Measurements from ENCODE around the gene SOD3.

Gene SOD3

GRCh38 chr4:24806206-24806990 is 11.0 kb downstream of the SOD3 start:
- Mint-ChIP-seq H3K4me3 (no peak overlapping the region), H3K27ac (no peak overlapping the region), H3K27me3 (peaks cover 12% of the 10 kb centered on the region), H3K9me3 (no peaks in the 10 kb centered on the region), H3K4me1 (no peaks in the 10 kb centered on the region), H3K36me3 (no peaks in the 10 kb centered on the region)

GRCh38 chr4:24807611-24808010 is 12.2 kb downstream of the SOD3 start:
- Mint-ChIP-seq H3K9me3 (peaks cover 7% of the 10 kb centered on the region), H3K4me3 (no peak overlapping the region), H3K4me1 (no peaks in the 10 kb centered on the region), H3K36me3 (no peaks in the 10 kb centered on the region), H3K27me3 (peaks cover 7% of the 10 kb centered on the region), H3K27ac (no peak overlapping the region)

GRCh38 chr4:24808261-24808660 is 12.9 kb downstream of the SOD3 start:
- H3K27ac Mint-ChIP-seq, result no peak overlapping the region
- H3K27me3 Mint-ChIP-seq, result peaks cover 4% of the 10 kb centered on the region
- no peak overlapping the region for H3K4me3 Mint-ChIP-seq
- H3K9me3 Mint-ChIP-seq, result peaks cover 7% of the 10 kb centered on the region
- H3K36me3 Mint-ChIP-seq, result no peaks in the 10 kb centered on the region
- H3K4me1 Mint-ChIP-seq, result no peaks in the 10 kb centered on the region

- Mint-ChIP-seq H3K36me3 (no peaks in the 10 kb centered on the region), H3K4me1 (no peaks in the 10 kb centered on the region), H3K27ac (no peak overlapping the region), H3K9me3 (peaks cover 7% of the 10 kb centered on the region), H3K4me3 (no peak overlapping the region), H3K27me3 (peaks cover under 1% of the 10 kb centered on the region)
Observed at GRCh38 chr4:24808955-24809354, 13.6 kb downstream of the SOD3 start.

DNA sequence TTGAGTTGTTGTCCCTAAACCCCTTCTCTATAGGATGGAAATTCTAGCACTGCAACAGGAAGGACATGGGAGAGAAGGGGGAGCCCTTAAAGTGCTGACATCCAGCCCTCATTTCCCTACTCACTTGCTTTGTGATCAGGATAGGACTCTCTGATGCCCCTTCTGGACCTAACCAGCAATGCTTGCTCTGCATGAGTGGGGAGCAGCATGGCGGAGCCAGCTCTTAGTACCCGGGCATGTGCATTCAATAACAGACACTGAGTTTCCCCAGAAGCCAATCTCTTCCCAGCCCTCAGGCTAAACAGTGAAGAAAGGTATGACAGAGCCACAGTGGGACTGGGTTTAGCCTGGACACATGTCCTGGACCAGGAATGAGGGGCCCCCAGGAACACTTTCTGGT is 14.0 kb downstream of the SOD3 start:
- Mint-ChIP-seq H3K27ac (no peak overlapping the region), H3K27me3 (no peaks in the 10 kb centered on the region), H3K4me3 (no peak overlapping the region), H3K36me3 (no peaks in the 10 kb centered on the region), H3K4me1 (no peaks in the 10 kb centered on the region), H3K9me3 (peaks cover 7% of the 10 kb centered on the region)

DNA sequence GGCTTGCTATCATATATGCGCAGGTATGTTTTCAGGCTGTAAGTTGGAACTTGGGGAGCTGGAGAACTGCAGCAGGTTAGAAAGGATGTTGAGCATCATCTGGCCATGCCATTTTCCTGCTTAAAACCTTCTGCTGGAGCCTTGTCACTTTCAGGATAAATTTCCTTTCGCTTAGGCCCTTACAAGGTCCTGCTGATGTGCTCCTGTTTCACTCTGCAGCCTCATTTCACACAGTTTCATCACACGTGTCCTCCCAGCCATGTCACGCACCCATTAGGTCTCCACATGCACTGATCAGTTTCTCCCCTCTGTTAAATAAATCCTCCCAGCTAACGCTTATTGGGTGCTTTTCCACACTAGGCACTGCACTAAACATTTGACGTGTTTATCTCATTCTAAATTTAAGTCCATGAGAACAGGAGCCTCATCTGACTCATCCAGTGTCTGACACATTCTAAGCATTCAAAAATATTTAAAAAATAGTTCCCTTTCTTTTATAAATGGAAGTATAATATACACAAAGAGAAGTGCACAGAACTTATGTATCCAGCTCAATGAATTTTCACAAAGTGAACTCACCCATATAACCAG is 14.5 kb downstream of the SOD3 start:
- Mint-ChIP-seq H3K27ac (no peak overlapping the region), H3K9me3 (peaks cover 7% of the 10 kb centered on the region), H3K4me1 (no peaks in the 10 kb centered on the region), H3K36me3 (no peaks in the 10 kb centered on the region), H3K4me3 (no peak overlapping the region), H3K27me3 (peaks cover 1% of the 10 kb centered on the region)

GRCh38 chr4:24810871-24811631 is 15.7 kb downstream of the SOD3 start:
- H3K27ac Mint-ChIP-seq, result no peak overlapping the region
- H3K4me1 Mint-ChIP-seq, result no peaks in the 10 kb centered on the region
- H3K36me3 Mint-ChIP-seq, result no peaks in the 10 kb centered on the region
- peaks cover 1% of the 10 kb centered on the region for H3K27me3 Mint-ChIP-seq
- H3K9me3 Mint-ChIP-seq, result peaks cover 7% of the 10 kb centered on the region
- H3K4me3 Mint-ChIP-seq, result no peak overlapping the region

DNA sequence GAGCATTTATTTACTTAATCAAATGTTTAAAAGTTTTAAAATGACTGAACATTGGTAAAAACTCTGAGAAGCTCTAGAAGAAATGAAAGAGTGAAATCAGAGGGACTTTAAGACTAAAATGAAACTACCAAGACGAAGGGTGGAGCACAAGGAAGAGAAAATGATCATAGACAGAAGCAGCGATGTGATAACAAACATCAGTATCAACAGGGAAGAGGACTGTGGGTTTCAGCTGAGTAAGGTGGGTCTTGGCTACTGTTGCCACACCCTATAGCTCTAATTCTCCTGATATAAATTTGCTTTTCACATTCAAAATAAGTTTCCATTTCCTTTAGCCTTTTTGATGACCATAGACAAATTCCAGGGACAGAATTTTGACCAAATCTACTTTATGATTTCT is 18.4 kb downstream of the SOD3 start:
- H3K9me3 Mint-ChIP-seq, result peaks cover 7% of the 10 kb centered on the region
- H3K4me3 Mint-ChIP-seq, result no peak overlapping the region
- no peaks in the 10 kb centered on the region for H3K36me3 Mint-ChIP-seq
- H3K4me1 Mint-ChIP-seq, result no peaks in the 10 kb centered on the region
- no peak overlapping the region for H3K27ac Mint-ChIP-seq
- peaks cover 1% of the 10 kb centered on the region for H3K27me3 Mint-ChIP-seq

- no peaks in the 10 kb centered on the region for H3K4me1 Mint-ChIP-seq
- H3K4me3 Mint-ChIP-seq, result no peak overlapping the region
- no peak overlapping the region for H3K27ac Mint-ChIP-seq
- H3K36me3 Mint-ChIP-seq, result no peaks in the 10 kb centered on the region
- peaks cover 7% of the 10 kb centered on the region for H3K9me3 Mint-ChIP-seq
- H3K27me3 Mint-ChIP-seq, result peaks cover 1% of the 10 kb centered on the region
Observed at GRCh38 chr4:24816797-24817196, 21.4 kb downstream of the SOD3 start.

GRCh38 chr4:24820541-24820940 is 25.2 kb downstream of the SOD3 start:
- Mint-ChIP-seq H3K27ac (no peak overlapping the region), H3K9me3 (no peaks in the 10 kb centered on the region), H3K4me1 (no peaks in the 10 kb centered on the region), H3K36me3 (no peaks in the 10 kb centered on the region), H3K4me3 (no peak overlapping the region), H3K27me3 (no peaks in the 10 kb centered on the region)

DNA sequence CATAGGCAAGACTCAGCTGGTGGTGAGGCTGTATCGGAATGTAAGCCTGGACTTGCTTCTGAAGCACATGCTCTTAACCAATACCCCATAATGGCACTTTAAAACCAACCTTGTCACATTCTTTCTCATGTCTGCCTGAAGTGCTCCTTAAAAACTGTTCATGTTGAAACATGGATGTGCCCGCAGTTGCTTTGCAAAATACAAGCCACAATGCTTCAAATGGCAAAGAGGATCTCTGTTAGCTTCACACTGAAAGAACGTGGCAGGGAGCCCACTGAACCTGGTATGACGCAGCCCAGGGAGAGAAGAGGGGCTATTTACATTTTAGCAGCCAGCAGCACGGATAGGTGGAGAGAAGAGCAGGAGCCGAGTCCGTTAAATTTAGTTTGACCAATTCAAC is 29.3 kb downstream of the SOD3 start:
- no peaks in the 10 kb centered on the region for H3K4me1 Mint-ChIP-seq
- no peaks in the 10 kb centered on the region for H3K9me3 Mint-ChIP-seq
- H3K27me3 Mint-ChIP-seq, result peaks cover 4% of the 10 kb centered on the region
- no peaks in the 10 kb centered on the region for H3K36me3 Mint-ChIP-seq
- H3K27ac Mint-ChIP-seq, result no peak overlapping the region
- H3K4me3 Mint-ChIP-seq, result no peak overlapping the region

DNA sequence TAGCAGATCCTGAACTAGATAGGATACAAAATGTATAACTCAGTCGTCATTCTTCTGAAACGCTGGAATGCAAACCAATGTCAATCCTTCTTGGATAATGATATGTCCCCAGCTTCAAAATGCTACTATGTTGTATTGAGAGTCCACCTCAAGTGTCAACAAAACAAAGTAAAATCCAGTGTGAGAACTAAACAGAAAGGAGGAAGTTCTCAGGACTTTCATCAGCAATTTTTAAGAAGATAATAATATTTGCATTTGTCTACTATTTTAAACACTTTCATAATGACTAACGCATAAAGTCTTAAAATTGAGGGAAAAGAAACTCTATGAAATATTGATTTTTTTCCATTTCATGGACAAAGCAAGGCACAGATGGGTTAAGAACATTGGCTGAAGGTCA is 36.3 kb downstream of the SOD3 start:
- Mint-ChIP-seq H3K36me3 (no peaks in the 10 kb centered on the region), H3K27ac (no peak overlapping the region), H3K4me1 (no peaks in the 10 kb centered on the region), H3K4me3 (no peak overlapping the region), H3K27me3 (peaks cover 4% of the 10 kb centered on the region), H3K9me3 (no peaks in the 10 kb centered on the region)

GRCh38 chr4:24835696-24836095 is 40.3 kb downstream of the SOD3 start:
- H3K4me1 Mint-ChIP-seq, result no peaks in the 10 kb centered on the region
- H3K9me3 Mint-ChIP-seq, result no peaks in the 10 kb centered on the region
- H3K36me3 Mint-ChIP-seq, result no peaks in the 10 kb centered on the region
- no peak overlapping the region for H3K4me3 Mint-ChIP-seq
- H3K27ac Mint-ChIP-seq, result no peak overlapping the region
- peaks cover 1% of the 10 kb centered on the region for H3K27me3 Mint-ChIP-seq

DNA sequence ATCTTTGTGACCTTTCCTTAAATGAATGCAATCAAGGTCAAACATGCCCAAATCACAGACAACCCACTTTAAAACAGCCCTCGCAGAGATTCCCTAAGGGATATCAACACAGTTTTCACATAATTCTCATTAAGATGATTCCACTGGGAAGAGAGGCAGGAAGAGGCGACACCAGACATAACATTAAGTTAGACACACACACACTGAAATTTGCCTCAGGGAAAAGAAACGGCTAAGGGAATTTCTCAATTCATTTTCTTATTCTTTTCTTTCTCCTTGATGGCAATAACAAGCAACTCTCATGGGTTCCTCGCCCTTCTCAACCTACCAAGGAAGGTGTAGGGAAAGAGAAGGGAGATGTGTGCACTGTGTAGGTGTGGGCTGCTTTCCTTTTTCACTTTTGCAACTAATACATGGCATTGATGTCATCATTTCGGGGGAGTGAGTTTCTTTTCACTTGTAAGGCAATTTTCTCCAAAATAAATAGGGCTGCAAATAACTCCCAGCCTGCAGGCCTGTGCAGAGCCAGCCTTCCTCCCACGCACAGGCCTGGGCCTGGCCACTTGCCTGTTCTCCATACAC is 41.4 kb downstream of the SOD3 start:
- Mint-ChIP-seq H3K27ac (no peak overlapping the region), H3K4me1 (no peaks in the 10 kb centered on the region), H3K9me3 (no peaks in the 10 kb centered on the region), H3K27me3 (peaks cover 1% of the 10 kb centered on the region), H3K4me3 (no peak overlapping the region), H3K36me3 (no peaks in the 10 kb centered on the region)

DNA sequence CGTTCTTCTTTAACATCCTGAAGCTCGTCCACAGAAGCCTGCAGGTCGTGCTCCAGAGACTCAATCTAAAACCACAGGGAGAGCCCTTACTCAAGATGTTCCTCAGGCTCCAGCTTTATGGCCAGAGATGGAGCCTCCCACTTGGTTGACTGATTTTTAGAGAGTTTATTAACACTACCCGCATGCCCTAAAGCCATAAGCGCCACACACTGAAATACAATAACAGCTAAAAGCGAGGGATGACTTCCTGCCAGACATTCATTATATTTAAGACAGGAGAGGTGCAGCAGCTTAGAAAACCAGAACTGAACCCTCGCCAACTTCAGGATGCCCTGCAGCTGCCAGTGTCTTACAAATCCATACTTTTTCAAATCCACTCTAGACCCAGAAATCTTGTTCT is 42.0 kb downstream of the SOD3 start:
- Mint-ChIP-seq H3K36me3 (no peaks in the 10 kb centered on the region), H3K4me3 (no peak overlapping the region), H3K27me3 (peaks cover 1% of the 10 kb centered on the region), H3K27ac (no peak overlapping the region), H3K4me1 (no peaks in the 10 kb centered on the region), H3K9me3 (no peaks in the 10 kb centered on the region)

DNA sequence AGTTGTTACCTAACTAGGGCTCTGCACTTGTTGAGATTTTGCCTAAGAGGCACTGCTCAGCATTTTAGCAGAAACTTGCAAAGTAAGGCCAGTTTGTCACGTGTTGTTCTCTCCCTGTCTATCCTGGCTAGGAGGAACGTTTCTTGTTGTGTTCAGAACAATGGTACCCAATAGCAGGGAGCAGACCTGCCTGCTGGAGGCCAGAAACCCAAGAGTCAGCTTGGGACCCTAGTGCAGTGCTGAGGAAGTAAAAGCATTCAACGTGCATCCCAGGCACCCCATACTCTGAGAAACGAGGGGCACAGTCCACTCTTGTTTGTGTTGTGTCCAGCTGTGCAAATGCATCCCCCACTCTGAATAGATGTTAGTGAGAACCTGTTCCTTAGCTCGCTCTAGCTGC is 42.4 kb downstream of the SOD3 start:
- Mint-ChIP-seq H3K27ac (no peak overlapping the region), H3K4me3 (no peak overlapping the region), H3K9me3 (no peaks in the 10 kb centered on the region), H3K36me3 (no peaks in the 10 kb centered on the region), H3K27me3 (peaks cover 1% of the 10 kb centered on the region), H3K4me1 (no peaks in the 10 kb centered on the region)

All from activated naive CD4-positive, alpha-beta T cell treated with anti-CD3 and anti-CD28 coated beads, Interleukin-2, amount 50 U/mL, for 24 hours (primary cell).